Adrenal gland (tissue), 5 donors: ENCODE results near the gene PCDHB5.

ENCODE experiments used
- POLR2A ChIP-seq, 2 donors: fragments of 450-650 bp; IDR thresholded peaks; one replicate each; pipeline ENCODE4 v1.6.1; 2017; ENCODE audit warnings: antibody characterized with exemption in 2 of 2, mild to moderate bottlenecking in 2 of 2, moderate library complexity in 1 of 2
- TF ChIP-seq, protein P1 (sequence below), 6 experiments: fragments of 450-650 bp in 4 of 6; fragments of 200-600 bp in 2 of 6; sonication (generic) in 1 of 6; IDR thresholded peaks; 1 replicate in 5 of 6; 2 replicates in 1 of 6; pipeline versions ENCODE4 v1.5.1 to v1.8.0; 2016 to 2021; ENCODE audit warnings: antibody characterized with exemption in 6 of 6, mild to moderate bottlenecking in 2 of 6, moderate library complexity in 1 of 6
- donor health status: DM: no; HTN: no; CAD: no.

- TF ChIP-seq, protein P1, sequence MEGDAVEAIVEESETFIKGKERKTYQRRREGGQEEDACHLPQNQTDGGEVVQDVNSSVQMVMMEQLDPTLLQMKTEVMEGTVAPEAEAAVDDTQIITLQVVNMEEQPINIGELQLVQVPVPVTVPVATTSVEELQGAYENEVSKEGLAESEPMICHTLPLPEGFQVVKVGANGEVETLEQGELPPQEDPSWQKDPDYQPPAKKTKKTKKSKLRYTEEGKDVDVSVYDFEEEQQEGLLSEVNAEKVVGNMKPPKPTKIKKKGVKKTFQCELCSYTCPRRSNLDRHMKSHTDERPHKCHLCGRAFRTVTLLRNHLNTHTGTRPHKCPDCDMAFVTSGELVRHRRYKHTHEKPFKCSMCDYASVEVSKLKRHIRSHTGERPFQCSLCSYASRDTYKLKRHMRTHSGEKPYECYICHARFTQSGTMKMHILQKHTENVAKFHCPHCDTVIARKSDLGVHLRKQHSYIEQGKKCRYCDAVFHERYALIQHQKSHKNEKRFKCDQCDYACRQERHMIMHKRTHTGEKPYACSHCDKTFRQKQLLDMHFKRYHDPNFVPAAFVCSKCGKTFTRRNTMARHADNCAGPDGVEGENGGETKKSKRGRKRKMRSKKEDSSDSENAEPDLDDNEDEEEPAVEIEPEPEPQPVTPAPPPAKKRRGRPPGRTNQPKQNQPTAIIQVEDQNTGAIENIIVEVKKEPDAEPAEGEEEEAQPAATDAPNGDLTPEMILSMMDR (IDR thresholded peaks at IDR 0.05), result no peak
- no peak for TF ChIP-seq POLR2A (IDR thresholded peaks at IDR 0.05)
Measured at GRCh38 chr5:141101059-141101458, 33.9 kb upstream of the PCDHB5 start.
